ENCODE results near the gene RARRES1. TPM values are rescaled to one million over a fixed set of nuclear protein-coding genes. Genes with fewer than 3 reads are reported as not detected.

The RARRES1 gene
- total RNA-seq, 1 experiment from 2014 or later: 4.0 TPM

DNA sequence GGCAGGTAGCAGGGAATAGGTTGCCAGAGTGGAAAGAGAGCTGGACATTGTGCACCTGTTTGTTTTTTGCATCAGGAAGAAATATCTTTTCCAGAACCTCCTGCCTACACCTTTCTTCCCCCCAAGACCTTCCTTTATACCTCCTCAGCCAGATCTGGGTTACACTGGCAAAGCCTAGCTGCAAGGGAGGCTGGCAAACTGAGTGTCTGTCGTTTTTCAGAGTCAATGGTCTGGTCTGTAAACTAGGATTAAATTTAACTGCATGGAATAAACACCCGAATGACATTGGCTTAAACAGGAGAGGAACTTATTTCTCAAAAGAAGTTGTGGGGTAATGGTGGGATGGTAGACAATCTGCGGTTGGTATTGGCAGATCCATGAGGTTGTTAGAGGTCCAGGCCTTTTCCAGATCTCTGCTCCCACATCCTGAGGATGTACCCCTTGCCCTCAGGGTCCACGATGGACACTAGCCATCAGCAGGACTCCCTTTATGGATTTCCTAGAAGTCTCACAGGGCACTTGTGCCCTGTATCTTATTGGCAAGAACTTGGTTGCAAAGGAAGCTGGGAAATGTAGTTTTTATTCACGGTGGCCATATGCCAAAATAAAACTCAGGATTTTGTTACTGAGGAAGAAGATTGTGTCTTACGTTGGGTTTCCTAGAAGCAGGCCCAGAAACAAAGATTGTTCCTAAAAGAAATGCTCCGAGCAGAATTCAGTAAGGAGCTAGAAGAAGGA lies 3.2 kb upstream of the RARRES1 start:
- no peak for DNase-seq (ENCODE audit: low read depth)

DNA sequence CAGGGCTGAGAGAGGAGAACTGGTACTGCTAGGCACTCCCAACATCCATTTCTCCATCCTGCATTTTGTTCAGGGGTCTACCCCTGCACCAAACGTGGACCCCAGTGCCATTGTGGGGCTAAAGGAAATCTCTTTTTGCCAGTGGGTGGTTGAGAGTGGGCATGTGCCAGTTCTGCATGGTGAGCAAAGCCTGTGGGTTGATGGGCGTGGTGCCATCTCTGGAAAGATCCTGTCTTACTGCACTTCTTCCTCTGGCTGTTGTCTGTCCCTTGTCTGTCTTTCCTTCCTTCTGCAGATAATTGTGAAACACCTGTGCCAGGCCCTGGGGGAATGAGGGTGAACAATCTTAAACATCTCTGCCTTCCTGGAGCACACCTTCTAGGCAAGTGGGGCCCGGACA lies 1.4 kb upstream of the RARRES1 start:
- DNase-seq (ENCODE audit: low read depth): no peak

DNA sequence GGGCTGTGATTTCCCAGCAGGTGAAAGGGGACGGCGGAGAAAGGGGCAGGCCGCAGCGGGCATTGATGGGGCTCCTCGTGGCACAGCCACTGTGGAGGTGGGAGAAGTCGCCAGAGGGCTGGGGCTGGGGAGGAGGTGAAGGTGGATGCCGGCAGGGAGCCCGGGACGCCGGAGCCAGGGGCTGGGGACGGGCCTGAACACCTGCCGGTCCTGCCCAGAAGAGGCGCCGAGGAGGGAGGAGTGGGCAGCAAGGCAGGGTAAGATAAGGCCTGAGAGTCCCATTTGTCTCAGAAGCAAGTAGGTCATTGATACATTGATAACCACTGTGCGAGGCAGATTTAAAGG lies 571 bp upstream of the RARRES1 start:
- DNase-seq (ENCODE audit: low read depth): no peak

DNA sequence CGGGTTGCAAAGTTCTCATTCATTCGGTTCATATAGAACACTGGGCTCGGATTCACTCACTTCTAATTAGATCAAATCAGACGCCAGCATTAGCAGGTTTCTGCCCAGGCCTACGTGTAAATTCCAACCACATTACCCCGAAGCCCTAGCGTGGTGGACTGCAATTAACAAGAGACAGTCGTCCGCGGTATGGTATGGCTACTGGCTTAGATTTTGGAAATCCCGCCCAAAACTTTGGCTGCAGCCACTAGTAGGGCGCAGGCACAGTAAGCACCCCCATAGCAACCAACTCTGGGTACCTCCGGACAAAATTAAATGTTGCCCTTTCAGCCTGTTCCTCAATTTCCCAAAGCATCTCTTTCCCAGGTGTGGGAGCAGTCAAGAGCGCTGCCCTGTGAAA lies 771 bp downstream of the RARRES1 start:
- no peak for DNase-seq (ENCODE audit: low read depth)

DNA sequence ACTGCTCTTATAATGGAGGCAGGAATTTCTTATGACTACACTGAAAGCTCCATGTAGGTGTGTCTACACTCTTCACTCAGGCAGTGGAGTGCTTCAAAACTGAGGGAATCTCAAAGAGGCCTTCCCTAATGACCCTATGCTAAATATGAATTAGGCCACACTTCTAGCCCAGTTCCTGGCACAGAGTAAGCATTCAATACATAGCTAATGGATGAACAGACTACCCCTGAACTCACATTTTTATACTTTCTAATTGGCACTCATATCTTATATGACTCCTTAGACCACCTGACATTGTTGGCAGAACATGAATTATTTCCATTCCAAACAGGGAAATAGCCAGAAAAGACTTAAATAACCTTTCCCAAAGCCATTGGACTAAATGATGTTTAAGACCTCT lies 3.4 kb downstream of the RARRES1 start:
- no peak for DNase-seq (ENCODE audit: low read depth)

DNA sequence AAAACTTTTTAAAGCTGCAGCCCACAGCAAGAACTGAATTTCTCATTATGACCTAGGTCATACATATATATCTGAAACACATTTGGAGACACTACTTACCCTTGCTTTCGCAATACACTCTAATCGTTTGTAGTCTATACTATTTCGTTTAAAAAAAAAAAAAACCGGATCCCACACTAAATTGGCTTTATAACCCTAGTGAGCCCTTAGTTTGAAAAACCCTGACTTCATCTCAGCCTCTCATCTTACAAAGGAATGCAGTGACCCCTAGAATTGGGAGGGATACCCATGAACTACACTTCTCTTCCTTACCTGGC lies 4.2 kb downstream of the RARRES1 start:
- no peak for DNase-seq (ENCODE audit: low read depth)

DNA sequence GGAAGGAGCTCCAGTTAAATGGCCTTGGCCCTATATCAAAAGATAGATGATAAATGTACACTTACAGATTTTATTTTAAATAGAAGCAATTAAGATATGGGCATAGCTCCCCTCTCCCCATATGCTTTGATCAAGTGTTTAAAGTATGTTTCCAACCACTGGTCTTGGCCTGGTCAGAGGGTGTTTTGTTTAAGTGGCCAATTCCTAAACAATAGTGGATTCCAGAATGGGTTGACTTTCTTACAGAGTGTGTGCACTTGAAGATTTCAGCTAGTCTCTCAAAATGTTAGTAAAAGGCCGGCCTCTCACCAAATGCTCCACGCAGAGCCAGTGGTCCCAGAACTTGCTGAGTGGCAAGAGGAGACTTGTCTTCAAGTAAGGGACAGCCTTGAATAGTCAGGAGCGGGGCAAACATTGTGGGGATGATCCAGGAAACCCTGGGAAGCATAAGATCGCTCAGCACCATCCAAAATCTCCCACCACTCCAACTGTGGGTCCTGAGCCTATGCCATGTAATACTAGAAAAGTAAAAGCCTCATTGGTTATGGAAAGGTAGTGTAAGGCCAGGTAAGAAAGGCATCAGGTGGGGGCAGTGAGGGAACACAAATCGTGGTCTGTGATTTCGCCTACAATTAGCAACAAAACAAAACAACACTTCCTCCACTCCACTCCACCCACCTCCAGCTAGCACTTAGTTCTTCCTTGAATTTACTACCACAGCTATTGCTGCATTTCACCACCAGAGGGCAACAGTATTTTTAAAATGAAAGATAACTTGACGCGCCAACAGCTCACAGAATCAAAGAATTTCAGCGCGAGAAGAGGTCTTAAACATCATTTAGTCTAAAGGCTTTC lies 4.8 kb downstream of the RARRES1 start:
- peak; percentile 75 for DNase-seq (ENCODE audit: low read depth)

DNA sequence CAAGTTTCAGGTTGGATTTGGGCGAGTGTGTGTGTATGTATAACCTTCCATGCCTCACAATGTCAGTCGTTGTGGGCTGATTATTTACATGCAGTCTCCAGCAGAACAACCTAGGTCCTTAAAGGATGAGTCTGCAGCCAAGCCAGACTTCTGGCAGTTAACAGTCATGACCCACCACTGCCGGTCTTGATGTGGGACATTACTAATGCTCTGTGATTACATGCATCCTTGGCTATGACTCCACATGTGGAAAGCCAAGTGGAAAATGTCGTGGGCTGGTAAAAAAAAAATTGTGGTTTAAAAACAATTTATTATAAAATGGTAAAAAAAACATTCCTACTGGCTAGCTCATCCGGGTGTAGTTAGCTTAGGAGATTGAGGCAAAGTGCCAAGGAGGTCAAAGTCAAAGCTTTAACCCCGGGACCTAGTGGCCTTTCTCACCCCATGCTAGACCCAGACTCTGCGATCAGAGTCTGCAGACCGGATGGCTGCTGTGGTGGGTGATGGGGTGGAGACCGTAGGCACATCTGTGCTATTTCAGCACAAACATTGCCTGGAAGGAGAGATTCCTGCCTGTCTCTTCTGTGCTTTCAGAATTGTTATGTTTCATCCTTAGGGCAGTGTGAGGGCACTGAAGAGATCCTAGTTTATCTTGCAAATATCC lies 6.8 kb downstream of the RARRES1 start:
- peak; percentile 98 for DNase-seq (ENCODE audit: low read depth)

DNA sequence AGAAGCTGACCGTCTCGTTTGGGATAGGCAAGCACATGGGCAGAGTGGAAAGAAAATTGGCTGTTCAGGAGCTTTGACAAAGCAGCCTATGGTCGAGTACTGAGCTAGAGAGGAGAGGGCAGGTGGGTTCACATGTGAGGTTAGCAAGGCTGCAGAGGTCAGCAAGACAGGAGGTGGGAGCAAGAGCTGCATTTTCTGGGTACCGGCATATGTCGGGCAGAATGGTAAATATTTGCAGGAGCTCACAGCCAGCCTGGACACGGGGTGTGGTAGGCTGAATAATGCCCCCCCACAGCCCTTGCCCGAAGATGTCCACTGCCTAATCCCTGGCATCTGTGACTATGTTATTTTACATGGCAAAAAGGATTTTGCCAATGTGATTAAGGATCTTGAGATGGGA lies 8.3 kb downstream of the RARRES1 start:
- no peak for DNase-seq (ENCODE audit: low read depth)

DNA sequence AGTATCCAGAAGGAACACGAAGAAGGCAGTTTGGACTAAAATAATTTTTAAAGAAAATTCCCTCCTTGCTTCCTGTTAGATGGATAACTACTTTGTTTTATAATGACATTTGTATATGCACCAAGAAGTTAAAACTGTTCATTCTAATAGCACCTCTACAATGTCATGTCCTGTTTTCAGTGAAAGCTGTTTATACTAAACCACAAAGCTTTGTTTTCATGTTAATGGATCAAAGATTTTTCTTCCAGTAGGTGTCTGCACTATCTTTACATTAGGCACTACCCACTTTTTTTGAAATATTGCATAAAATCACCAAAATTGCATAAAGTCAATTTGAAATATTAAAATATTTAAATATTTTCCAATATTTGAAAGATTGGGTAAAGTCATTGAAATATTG lies 10.1 kb downstream of the RARRES1 start:
- no peak for DNase-seq (ENCODE audit: low read depth)

DNA sequence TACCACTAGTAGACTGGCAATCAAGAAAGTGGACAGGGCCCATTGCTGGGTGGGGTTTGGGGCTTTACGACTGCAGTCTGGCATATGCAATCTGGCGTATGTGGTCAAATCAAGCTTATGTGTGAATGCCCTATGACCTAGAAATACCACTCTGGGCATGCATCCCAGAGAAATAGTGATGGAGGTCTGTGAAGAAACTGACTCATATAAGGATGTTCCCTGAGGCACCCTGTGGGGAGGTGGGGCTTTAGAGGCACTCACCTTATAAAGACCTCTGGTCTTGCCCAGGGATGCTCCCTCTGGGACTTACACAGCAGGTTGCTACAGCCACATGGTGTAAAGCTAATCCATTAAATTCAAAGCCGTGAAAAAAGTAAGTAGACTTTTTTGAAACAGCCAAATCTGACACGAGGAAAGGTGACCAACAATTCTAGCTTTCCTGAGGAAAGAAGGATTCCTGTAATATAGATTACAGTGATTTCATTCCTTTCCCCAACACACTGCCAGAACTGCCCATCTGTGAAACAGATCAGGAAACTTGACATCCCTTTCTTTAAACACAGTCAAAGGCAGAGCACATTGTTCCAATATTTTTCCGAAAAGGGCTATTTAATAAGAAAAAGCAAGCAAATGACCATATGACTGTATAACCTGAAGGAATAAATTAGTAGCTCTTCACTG lies 13.6 kb downstream of the RARRES1 start:
- DNase-seq (ENCODE audit: low read depth): peak; percentile 99

DNA sequence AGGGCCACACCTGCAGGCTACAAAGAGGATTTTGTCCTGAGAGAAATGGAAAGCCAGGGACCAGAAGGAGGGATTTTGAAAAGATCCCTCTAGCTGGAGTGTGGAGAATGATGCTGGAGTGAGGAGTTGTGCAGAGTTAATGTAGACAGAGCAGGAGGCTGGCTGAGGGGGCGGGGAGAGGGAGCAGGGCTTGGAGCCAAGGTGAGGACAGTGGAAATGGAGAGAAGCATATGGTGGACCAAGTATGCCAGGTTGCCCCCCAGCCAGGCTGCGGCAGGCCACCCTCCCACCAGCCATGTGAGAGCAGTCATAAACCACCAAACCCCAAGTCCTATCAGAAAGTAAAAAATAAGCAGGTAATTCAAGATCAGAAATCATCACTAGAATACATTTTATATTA lies 14.7 kb downstream of the RARRES1 start:
- DNase-seq (ENCODE audit: low read depth): no peak

DNA sequence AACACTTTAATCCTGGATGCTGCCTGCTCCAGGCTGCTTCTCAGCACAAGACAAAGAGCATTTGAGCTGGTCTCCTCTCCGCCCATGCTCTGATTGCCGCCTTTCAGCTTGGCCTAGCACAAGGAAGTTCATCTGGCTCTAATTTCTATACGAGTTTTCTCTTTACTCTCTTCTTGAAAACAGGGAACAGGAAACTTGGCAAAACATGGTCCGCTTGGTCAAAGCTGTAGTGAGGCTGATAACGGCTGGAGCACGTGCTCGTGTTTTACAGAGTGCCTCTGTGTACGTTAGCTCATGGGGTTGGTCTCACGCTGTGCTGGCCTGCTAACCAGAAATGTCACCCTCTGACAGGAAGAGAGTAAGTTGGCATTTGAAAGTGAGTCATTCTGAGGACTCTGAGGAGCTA lies 19.2 kb downstream of the RARRES1 start:
- DNase-seq (ENCODE audit: low read depth): peak; percentile 59

DNA sequence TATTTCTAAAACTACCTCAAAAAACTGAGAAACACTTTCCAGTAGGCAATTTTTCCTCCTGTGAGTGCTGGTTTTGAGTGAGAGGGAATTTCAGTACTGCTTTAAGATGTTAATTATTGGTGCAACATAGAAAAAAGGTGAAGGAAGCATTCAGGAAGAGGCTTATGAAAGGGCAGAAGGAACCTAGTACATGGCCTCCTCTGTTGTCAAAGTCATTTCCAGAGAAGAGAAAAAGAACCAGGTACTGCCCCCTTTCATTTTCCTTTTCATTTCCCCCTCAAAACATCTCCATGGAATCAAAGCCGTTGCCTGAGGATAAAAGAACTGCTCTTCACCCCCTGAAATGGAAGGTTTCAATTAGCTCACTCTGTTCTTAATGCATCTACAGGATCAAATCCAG lies 19.8 kb downstream of the RARRES1 start:
- DNase-seq (ENCODE audit: low read depth): no peak

DNA sequence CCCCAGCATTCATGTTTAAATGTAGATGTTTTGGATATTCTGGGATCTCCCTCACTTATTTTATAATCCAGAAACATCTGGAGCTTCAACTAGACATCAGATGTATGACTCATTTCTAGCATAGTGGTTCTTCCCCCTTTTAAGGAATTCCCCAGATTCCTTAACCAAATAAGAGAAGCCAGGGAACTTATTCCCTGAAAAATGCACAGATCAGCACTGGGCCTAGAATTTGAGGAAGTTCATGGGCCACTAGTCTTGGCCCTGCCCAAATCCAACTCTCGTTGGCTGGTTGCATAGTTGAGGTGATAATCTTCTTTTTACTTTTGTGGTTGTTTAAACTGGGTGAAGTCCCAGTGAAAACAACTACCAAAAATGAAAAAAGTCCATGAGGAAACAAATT lies 20.4 kb downstream of the RARRES1 start:
- peak; percentile 91 for DNase-seq (ENCODE audit: low read depth)

DNA sequence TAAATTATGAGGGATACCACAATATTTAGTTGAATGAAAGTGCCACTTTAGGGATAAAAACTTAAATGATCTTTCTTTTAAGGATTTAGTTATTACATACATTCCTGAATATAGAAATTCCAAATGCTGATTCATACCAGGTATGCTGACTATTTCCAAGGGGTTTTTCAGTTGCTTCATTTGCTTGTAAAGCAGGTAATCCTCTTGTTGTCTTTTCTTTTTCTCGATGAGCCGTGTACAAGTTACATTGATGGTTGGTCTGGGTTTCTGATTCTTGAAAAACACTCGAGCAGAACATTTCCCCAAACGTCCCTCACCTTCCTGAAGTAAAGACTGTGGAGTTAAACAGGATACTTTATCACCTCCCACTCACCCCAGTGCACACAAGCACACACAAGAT lies 21.7 kb downstream of the RARRES1 start:
- DNase-seq (ENCODE audit: low read depth): no peak

DNA sequence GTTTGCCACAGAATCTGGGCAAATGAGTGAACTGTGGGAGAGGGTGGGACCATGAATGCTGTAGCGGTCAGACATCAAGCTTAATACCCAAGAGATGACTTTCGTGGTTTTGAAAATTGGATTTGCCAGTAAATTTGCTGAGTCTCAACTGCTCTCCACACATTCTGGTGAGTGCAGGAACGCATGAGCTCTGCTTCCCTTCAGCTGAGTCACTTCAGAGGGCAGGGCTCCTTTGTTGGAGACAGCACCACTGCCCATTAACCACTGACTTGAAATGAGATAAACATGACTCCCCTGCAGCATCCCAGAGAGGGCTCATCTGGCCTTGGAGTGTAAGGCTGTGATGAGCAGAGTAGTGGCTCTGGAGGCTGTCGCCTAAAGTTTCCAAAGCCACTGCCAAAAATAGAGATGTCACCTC lies 22.6 kb downstream of the RARRES1 start:
- DNase-seq (ENCODE audit: low read depth): peak; percentile 99

DNA sequence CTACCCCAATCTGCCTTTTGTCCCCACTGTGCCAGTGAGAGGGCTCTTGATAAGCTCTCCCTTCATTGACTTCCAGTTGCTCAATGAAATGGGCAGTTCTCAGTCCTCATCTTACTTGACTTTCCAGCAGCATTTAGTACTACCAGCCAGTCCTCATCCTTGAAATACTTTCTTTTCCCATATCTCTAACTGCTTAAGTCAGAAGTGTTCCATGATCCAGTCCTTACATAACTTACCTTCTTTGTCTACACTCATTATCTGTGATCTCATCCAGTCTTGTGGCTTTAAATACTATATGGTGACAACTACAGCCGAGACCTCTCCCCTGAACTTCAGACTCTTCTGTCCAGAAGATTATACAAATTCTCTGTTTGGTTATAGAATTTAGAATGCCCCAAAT lies 28.7 kb downstream of the RARRES1 start:
- DNase-seq (ENCODE audit: low read depth): no peak

DNA sequence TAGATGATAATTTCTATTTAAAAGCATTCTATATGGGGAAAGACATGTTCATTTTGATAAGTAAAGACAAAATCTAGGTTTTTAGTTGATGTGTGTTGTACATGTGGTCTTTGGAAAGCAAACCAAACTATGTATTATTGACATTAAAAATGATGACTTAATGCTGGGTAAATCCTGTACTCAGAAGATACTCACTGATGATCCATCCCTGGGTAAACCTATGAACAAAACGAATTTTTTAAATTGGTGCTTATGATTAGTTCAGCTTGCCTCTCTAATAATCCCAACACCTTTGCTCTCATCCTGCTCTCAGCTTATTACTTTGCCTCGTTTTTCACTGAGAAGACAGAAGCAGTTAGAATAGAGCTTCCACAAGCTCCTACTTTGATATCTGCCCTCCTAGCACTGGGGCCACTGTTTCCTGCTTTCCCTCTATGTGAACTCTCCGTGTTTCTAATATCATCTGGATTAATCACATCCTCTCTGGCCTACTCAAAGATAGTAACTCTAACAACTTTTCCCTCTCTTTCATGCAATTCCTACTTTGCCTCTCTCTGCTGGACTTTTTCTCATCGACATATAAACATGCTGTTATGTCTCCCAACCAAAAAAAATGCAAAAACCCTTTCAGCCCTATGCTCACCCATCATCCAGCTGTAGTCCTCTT lies 29.3 kb downstream of the RARRES1 start:
- peak; percentile 45 for DNase-seq (ENCODE audit: low read depth)

DNA sequence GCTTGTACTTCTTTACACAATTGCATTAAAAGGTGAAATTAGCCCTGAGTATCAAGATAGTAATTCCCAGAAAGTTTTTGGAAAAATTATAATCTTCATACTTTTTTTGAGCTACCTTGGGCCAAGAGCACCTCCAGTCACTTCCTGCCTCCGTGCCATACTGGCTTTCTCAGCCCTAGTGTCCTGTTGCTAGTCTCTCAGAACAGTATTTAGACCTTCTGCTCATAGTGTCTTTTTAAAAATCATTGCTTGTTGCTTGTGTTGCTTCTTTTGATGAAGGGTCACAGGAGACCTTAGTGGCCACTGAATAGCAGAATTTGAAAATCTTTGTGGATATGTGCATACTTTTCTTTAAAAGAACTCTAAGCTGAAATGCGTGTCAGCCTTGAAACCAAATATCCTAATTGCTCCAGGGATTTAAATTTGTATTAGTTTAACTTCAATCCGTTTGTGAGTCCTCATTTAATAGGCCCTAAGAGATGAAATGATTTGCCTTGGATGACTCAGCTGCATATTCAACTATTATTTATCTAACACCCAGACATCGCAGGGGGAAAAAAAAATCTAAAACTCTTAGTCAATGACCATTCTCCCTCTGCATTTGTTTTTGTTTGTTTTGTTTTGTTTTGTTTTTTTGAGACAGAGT lies 30.7 kb downstream of the RARRES1 start:
- no peak for DNase-seq (ENCODE audit: low read depth)

DNA sequence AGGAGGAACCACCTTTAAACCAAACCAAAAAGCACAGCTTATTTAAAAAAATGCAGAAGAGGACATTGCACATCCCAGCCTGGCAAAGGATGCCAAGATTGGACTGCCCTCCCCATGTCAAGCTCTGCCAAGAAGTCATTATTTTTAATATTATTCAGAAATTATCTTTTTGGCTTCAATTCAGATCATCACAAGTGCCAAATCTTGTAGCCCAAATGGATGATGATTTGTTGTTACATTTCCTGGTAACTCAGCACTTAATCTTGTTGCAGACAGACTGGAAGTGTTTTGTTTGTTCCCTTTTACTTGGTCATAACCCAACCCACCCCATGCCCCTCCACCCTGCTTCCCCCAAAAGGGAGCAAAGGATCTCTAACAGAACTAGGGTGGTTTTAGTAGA lies 31.7 kb downstream of the RARRES1 start:
- no peak for DNase-seq (ENCODE audit: low read depth)
